IMR-90 (cell line): Measurements from ENCODE around the gene TMEM35B. TPM values are rescaled to one million over a fixed set of nuclear protein-coding genes. Genes with fewer than 3 reads are reported as not detected.

Source experiments
- ATAC-seq: fragments of 200-7000 bp; cut with Tn5 transposase; 2 replicates; pipeline ENCODE4 v1.9.1; 2020; ENCODE audit warnings: low read depth, mild to moderate bottlenecking, moderate library complexity
- BruUV-seq: library from RNA; stranded (reverse); fragments of 400-500 nt; replicated peaks from 2 replicates; lab custom pipeline; 2021; lab: Mats Ljungman, UMichigan
- CTCF ChIA-PET: fragments of 300-600 bp; formaldehyde crosslinking; extraction: SDS; loops from one replicate; lab custom pipeline; 2021; ENCODE audit warnings: antibody characterized with exemption; lab: Yijun Ruan, JAX
- POLR2A ChIA-PET: fragments of 300-600 bp; sonication (Branson Sonifier 250); formaldehyde crosslinking; loops from one replicate; lab custom pipeline; 2022; ENCODE audit warnings: antibody characterized with exemption; ENCODE audit not compliant: unreplicated experiment; lab: Charles Lee
- DNase-seq: peaks from one replicate; pipeline ENCODE4 v3.0.0; 2013
- H2AFZ ChIP-seq: replicated peaks from 2 replicates; pipeline ENCODE3; 2013; ENCODE audit warnings: low read length, mild to moderate bottlenecking; ENCODE audit not compliant: poor library complexity
- H2AK5ac ChIP-seq: 2 replicates; pipeline ENCODE4 v1.6.1; 2013; ENCODE audit warnings: low read depth, low read length, inconsistent platforms
- H2AK9ac ChIP-seq: replicated peaks from 2 replicates; pipeline ENCODE3; 2013; ENCODE audit warnings: mild to moderate bottlenecking, low read depth, low read length, moderate library complexity; ENCODE audit not compliant: poor library complexity
- H2BK120ac ChIP-seq: 2 replicates; pipeline ENCODE4 v1.6.1; 2013; ENCODE audit warnings: low read depth, low read length, inconsistent platforms
- H2BK15ac ChIP-seq: 3 replicates; pipeline ENCODE4 v1.6.1; 2013; ENCODE audit warnings: low read depth, low read length, inconsistent platforms
- H2BK20ac ChIP-seq: 2 replicates; pipeline ENCODE4 v1.6.1; 2013; ENCODE audit warnings: low read depth, mild to moderate bottlenecking, inconsistent platforms, low read length, moderate library complexity
- H2BK5ac ChIP-seq: 2 replicates; pipeline ENCODE4 v1.6.1; 2013; ENCODE audit warnings: mild to moderate bottlenecking, low read depth, low read length, inconsistent platforms; ENCODE audit not compliant: poor library complexity, severe bottlenecking
- H3K14ac ChIP-seq: replicated peaks from 2 replicates; pipeline ENCODE4 v1.6.1; 2013; ENCODE audit warnings: low read depth, low read length, inconsistent platforms
- H3K18ac ChIP-seq: 2 replicates; pipeline ENCODE4 v1.6.1; 2013; ENCODE audit warnings: low read depth, low read length, control low read depth
- H3K23ac ChIP-seq: 2 replicates; pipeline ENCODE4 v1.6.1; 2013; ENCODE audit warnings: low read depth, low read length, inconsistent platforms
- H3K27ac ChIP-seq: 2 replicates; pipeline ENCODE4 v1.5.1; 2013; ENCODE audit warnings: mild to moderate bottlenecking, control low read depth, low read length; ENCODE audit not compliant: insufficient read depth
- H3K27me3 ChIP-seq: 2 replicates; pipeline ENCODE4 v1.6.1; 2013; ENCODE audit warnings: low read length; ENCODE audit not compliant: control insufficient read depth, insufficient read depth
- H3K36me3 ChIP-seq: 2 replicates; pipeline ENCODE4 v1.6.1; 2013; ENCODE audit warnings: low read length, mixed read lengths; ENCODE audit not compliant: control insufficient read depth, insufficient read depth
- H3K4ac ChIP-seq: 2 replicates; pipeline ENCODE4 v1.6.1; 2013; ENCODE audit warnings: low read depth, low read length, inconsistent platforms
- H3K4me1 ChIP-seq: 2 replicates; pipeline ENCODE4 v1.6.1; 2013; ENCODE audit warnings: low read length, mixed read lengths; ENCODE audit not compliant: control insufficient read depth, insufficient read depth
- H3K4me2 ChIP-seq: 2 replicates; pipeline ENCODE4 v1.6.1; 2013; ENCODE audit warnings: low read depth, mild to moderate bottlenecking, control low read depth, low read length, moderate library complexity
- H3K4me3 ChIP-seq: 2 replicates; pipeline ENCODE4 v1.5.1; 2013; ENCODE audit warnings: low read depth, mild to moderate bottlenecking, control low read depth, low read length, moderate library complexity; ENCODE audit not compliant: insufficient read depth
- H3K56ac ChIP-seq: 2 replicates; pipeline ENCODE4 v1.6.1; 2013; ENCODE audit warnings: low read length, inconsistent platforms; ENCODE audit not compliant: insufficient read depth; ENCODE audit errors: extremely low read depth
- H3K79me1 ChIP-seq, 2 experiments: 2 replicates each; pipeline ENCODE4 v1.6.1; 2013; ENCODE audit warnings: low read length in 2 of 2, inconsistent platforms in 1 of 2, low read depth in 1 of 2
- H3K9ac ChIP-seq: 2 replicates; pipeline ENCODE4 v1.6.1; 2013; ENCODE audit warnings: low read depth, low read length, control low read depth
- H3K9me1 ChIP-seq: 2 replicates; pipeline ENCODE4 v1.6.1; 2013; ENCODE audit warnings: low read length, inconsistent platforms; ENCODE audit not compliant: insufficient read depth
- H3K9me3 ChIP-seq: 2 replicates; pipeline ENCODE4 v1.6.1; 2013; ENCODE audit warnings: low read length; ENCODE audit not compliant: control insufficient read depth, insufficient read depth
- H4K20me1 ChIP-seq: 2 replicates; pipeline ENCODE4 v1.6.1; 2013; ENCODE audit warnings: low read length, inconsistent platforms; ENCODE audit not compliant: insufficient read depth
- H4K5ac ChIP-seq: 2 replicates; pipeline ENCODE4 v1.6.1; 2013; ENCODE audit warnings: mild to moderate bottlenecking, low read depth, low read length, control low read depth
- H4K8ac ChIP-seq, 2 experiments: 2 replicates each; pipeline ENCODE4 v1.6.1; 2013; ENCODE audit warnings: low read depth in 2 of 2, low read length in 2 of 2, control low read depth in 1 of 2, inconsistent platforms in 1 of 2
- H4K91ac ChIP-seq: 2 replicates; pipeline ENCODE4 v1.6.1; 2013; ENCODE audit warnings: low read depth, low read length, inconsistent platforms; ENCODE audit not compliant: insufficient read depth
- CEBPB ChIP-seq: IDR thresholded peaks from 2 replicates; pipeline ENCODE4 v1.6.1; 2012; ENCODE audit warnings: low read depth, low read length, improper control_type of control experiment
- WGBS, 2 experiments: methylation state at CpG; one replicate each; pipeline versions ENCODE4 v1.1.5 to v1.1.7; 2013; ENCODE audit warnings: missing lambda C conversion rate in 2 of 2; ENCODE audit not compliant: insufficient read length in 1 of 2; ENCODE audit errors: extremely low coverage in 2 of 2; 5-methylcytosine and 5-hydroxymethylcytosine counted together
- dilution Hi-C: fragments of 300-500 bp; cut with HindIII; formaldehyde crosslinking; loops from one replicate; pipeline ENCODE4 v1.14.3; 2018; ENCODE audit warnings: low sequenced_read_pairs; ENCODE audit not compliant: unreplicated experiment
- in situ Hi-C: fragments of 300-500 bp; cut with MboI; formaldehyde crosslinking; loops from 3 replicates; pipeline ENCODE4 v1.14.3; 2019; ENCODE audit warnings: low sequenced_read_pairs, inconsistent platforms, mixed read lengths
- intact Hi-C: fragments of 100-400 bp; cut with micrococcal nuclease; formaldehyde crosslinking; loops from 2 replicates; pipeline ENCODE4 v1.10.0; 2022
- polyA plus RNA-seq, 3 experiments: library from polyadenylated mRNA; depleted of rRNA; stranded (reverse); fragments of >200 nt; gene quantifications; 2 replicates each; pipeline ENCODE4 v1.2.3, GENCODE V29; 2012; ENCODE audit warnings: low replicate concordance in 1 of 3
- total RNA-seq: library from RNA; depleted of rRNA; stranded (reverse); fragments of >200 nt; gene quantifications from 2 replicates; pipeline ENCODE4 v1.2.3, GENCODE V29; 2012
- TF ChIP-seq, protein P1 (sequence below): fragments of 150-350 bp; IDR thresholded peaks from 2 replicates; pipeline ENCODE4 v1.6.1; 2017; ENCODE audit warnings: mild to moderate bottlenecking, antibody characterized with exemption, low read length, low read depth

Gene TMEM35B
- total and polyA plus RNA-seq, 2 of the 4 experiments (the other 2 are of a cell fraction) = 19.7 to 20.4 TPM

GRCh38 chr1:34974626-34975025, 10.5 kb downstream of the TMEM35B start:
- no peaks in the 10 kb centered on the region for H4K20me1 ChIP-seq
- H3K56ac ChIP-seq = no peak overlapping the region
- in situ Hi-C loops (no loop called here), intact Hi-C loops (no loop called here), dilution Hi-C loops (no loop called here)
- no peak overlapping the region for H2AFZ ChIP-seq
- no peak overlapping the region for H2AK5ac ChIP-seq
- DNase-seq (no peak), ATAC-seq (no peak)
- no peak overlapping the region for H3K18ac ChIP-seq
- no peak overlapping the region for H2BK5ac ChIP-seq
- H2BK20ac ChIP-seq = no peak overlapping the region
- no peaks in the 10 kb centered on the region for H3K9me1 ChIP-seq
- H3K27me3 ChIP-seq = no peaks in the 10 kb centered on the region
- no peak overlapping the region for H3K9ac ChIP-seq
- H4K5ac ChIP-seq = no peak overlapping the region
- H3K36me3 ChIP-seq = peaks cover 2% of the 10 kb centered on the region; the same call in 1 of the 2 replicates
- H4K8ac ChIP-seq = no peak overlapping the region
- no peak overlapping the region for H3K4ac ChIP-seq
- no peak overlapping the region for H2AK9ac ChIP-seq
- no peak overlapping the region for H3K4me3 ChIP-seq
- H2BK120ac ChIP-seq = no peak overlapping the region
- no peak overlapping the region for H3K4me2 ChIP-seq
- H2BK15ac ChIP-seq = no peak overlapping the region
- no peaks in the 10 kb centered on the region for H3K4me1 ChIP-seq
- H3K9me3 ChIP-seq = no peaks in the 10 kb centered on the region
- H3K27ac ChIP-seq = no peak overlapping the region
- ChIA-PET CTCF (no interaction called here), POLR2A (no interaction called here)
- H3K14ac ChIP-seq = no peak overlapping the region
- BruUV-seq = no TSS peak
- no peak for TF ChIP-seq CEBPB
- TF ChIP-seq, protein P1, sequence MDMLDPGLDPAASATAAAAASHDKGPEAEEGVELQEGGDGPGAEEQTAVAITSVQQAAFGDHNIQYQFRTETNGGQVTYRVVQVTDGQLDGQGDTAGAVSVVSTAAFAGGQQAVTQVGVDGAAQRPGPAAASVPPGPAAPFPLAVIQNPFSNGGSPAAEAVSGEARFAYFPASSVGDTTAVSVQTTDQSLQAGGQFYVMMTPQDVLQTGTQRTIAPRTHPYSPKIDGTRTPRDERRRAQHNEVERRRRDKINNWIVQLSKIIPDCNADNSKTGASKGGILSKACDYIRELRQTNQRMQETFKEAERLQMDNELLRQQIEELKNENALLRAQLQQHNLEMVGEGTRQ = no peak
- H4K91ac ChIP-seq = no peak overlapping the region
- WGBS, 2 experiments = no CpG with 5 or more reads among the region's 8 CpGs
- H3K23ac ChIP-seq = no peak overlapping the region
- H3K79me1 ChIP-seq = no peaks in the 10 kb centered on the region
